Activated B cell treated with CpG ODN at 0.5 μM for 24 hours (primary cell): ENCODE measurements around the gene G3BP2. TPM values are rescaled to one million over a fixed set of nuclear protein-coding genes. Genes with fewer than 3 reads are reported as not detected.

Experiments used
- ATAC-seq: fragments of 200-7000 bp; cut with Tn5 transposase; one replicate; pipeline ENCODE4 v1.10.0; 2021; ENCODE audit warnings: low read depth, mild to moderate bottlenecking, moderate library complexity
- CTCF ChIA-PET: fragments of 350-600 bp; sonication (Branson Sonifier 250); formaldehyde crosslinking; loops from one replicate; lab custom pipeline; 2021; ENCODE audit warnings: antibody characterized with exemption; lab: Charles Lee
- POLR2A ChIA-PET: fragments of 350-600 bp; sonication (Branson Sonifier 250); formaldehyde crosslinking; loops from one replicate; lab custom pipeline; 2021; ENCODE audit warnings: antibody characterized with exemption; lab: Charles Lee
- DNase-seq: peaks from one replicate; pipeline ENCODE4 v3.0.0; 2022
- H3K27ac Mint-ChIP-seq: one replicate; pipeline ENCODE4 v1.8.0; 2020; ENCODE audit warnings: mixed read lengths
- H3K27me3 Mint-ChIP-seq: one replicate; pipeline ENCODE4 v1.8.0; 2021; ENCODE audit warnings: mixed read lengths
- H3K36me3 Mint-ChIP-seq: one replicate; pipeline ENCODE4 v1.8.0; 2021; ENCODE audit warnings: low read depth, mixed read lengths
- H3K4me1 Mint-ChIP-seq: one replicate; pipeline ENCODE4 v1.8.0; 2021; ENCODE audit warnings: mixed read lengths
- H3K4me3 Mint-ChIP-seq: one replicate; pipeline ENCODE4 v1.8.0; 2020; ENCODE audit warnings: mild to moderate bottlenecking, mixed read lengths
- H3K9me3 Mint-ChIP-seq: one replicate; pipeline ENCODE4 v1.8.0; 2020; ENCODE audit warnings: mixed read lengths
- intact Hi-C: fragments of 100-400 bp; cut with micrococcal nuclease; formaldehyde crosslinking; loops from one replicate; pipeline ENCODE4 v1.15.1; 2024
- total RNA-seq: library from RNA; stranded (reverse); gene quantifications from 2 replicates; pipeline ENCODE4 v1.2.3, GENCODE V29; 2022
- TF ChIP-seq, protein P1 (sequence below): fragments of 200-600 bp; IDR thresholded peaks from one replicate; pipeline ENCODE4 v1.8.0; 2022; ENCODE audit warnings: antibody characterized with exemption, mild to moderate bottlenecking

The G3BP2 gene
- total RNA-seq, 1 donor from 2014 or later: 103 TPM

DNA sequence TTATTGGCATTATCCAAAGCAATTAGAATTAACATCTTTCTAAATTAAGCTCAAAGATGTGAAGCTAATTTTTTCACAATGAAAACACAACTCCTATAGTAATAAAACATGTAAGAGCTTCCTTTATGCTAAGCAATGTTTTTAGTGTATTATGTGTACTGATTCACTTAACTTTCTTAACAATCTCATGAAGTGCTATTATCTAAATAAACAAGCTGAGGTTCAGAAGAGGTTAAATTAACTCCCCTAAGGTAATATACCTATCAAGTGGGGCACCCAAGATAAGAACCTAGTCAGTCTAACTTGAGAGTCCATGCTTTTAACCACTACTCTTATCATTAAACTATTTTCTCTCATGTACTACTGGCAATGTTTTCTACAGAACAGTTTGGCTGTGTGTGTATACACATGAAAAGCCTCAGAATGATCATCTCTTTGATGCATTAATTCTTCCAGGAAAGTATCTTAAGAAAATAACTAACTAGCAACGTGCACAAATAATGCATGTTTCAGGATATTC lies 13.6 kb downstream of the G3BP2 start:
- no peak overlapping the region for H3K27ac Mint-ChIP-seq
- POLR2A ChIA-PET: no interaction called here
- intact Hi-C loops: loop anchor here (1.0 kb wide), 1 partner anchor 13 kb away; no protein-coding TSS in a partner anchor
- DNase-seq (no peak), ATAC-seq (no peak)
- CTCF ChIA-PET: no interaction called here
- H3K9me3 Mint-ChIP-seq: no peaks in the 10 kb centered on the region
- H3K4me3 Mint-ChIP-seq: no peak overlapping the region
- TF ChIP-seq, protein P1, sequence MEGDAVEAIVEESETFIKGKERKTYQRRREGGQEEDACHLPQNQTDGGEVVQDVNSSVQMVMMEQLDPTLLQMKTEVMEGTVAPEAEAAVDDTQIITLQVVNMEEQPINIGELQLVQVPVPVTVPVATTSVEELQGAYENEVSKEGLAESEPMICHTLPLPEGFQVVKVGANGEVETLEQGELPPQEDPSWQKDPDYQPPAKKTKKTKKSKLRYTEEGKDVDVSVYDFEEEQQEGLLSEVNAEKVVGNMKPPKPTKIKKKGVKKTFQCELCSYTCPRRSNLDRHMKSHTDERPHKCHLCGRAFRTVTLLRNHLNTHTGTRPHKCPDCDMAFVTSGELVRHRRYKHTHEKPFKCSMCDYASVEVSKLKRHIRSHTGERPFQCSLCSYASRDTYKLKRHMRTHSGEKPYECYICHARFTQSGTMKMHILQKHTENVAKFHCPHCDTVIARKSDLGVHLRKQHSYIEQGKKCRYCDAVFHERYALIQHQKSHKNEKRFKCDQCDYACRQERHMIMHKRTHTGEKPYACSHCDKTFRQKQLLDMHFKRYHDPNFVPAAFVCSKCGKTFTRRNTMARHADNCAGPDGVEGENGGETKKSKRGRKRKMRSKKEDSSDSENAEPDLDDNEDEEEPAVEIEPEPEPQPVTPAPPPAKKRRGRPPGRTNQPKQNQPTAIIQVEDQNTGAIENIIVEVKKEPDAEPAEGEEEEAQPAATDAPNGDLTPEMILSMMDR: no peak
- peaks cover 66% of the 10 kb centered on the region for H3K36me3 Mint-ChIP-seq
- H3K4me1 Mint-ChIP-seq: peaks cover 26% of the 10 kb centered on the region
- no peaks in the 10 kb centered on the region for H3K27me3 Mint-ChIP-seq

GRCh38 chr4:75658876-75659275 lies 14.3 kb downstream of the G3BP2 start:
- Mint-ChIP-seq H3K9me3 (no peaks in the 10 kb centered on the region), H3K36me3 (peaks cover 72% of the 10 kb centered on the region), H3K27me3 (no peaks in the 10 kb centered on the region), H3K4me3 (no peak overlapping the region), H3K4me1 (peaks cover 31% of the 10 kb centered on the region), H3K27ac (no peak overlapping the region)
- DNase-seq (no peak), ATAC-seq (no peak)
- TF ChIP-seq, protein P1: no peak
- ChIA-PET POLR2A (interaction anchor here (1.1 kb wide), 1 partner anchor 14 kb away, joined by 3 read pairs; no protein-coding TSS in a partner anchor), CTCF (no interaction called here)
- intact Hi-C loops: no loop called here

GRCh38 chr4:75655562-75655961 lies 17.6 kb downstream of the G3BP2 start:
- CTCF ChIA-PET: interaction anchor here (0.9 to 4.5 kb wide), 6 partner anchors 10 to 129 kb away, joined by 3 to 30 read pairs (median 4); no protein-coding TSS in a partner anchor
- TF ChIP-seq, protein P1: no peak
- no peak for DNase-seq
- POLR2A ChIA-PET: interaction anchor here (0.7 to 1.8 kb wide), 4 partner anchors 9 to 69 kb away, joined by 3 to 8 read pairs (median 5); partner anchors contain the start of genes G3BP2 and USO1
- H3K36me3 Mint-ChIP-seq: peaks cover 80% of the 10 kb centered on the region
- no peak overlapping the region for H3K4me3 Mint-ChIP-seq
- peak; percentile 90 for ATAC-seq
- H3K27ac Mint-ChIP-seq: peak overlapping the region; percentile 72
- H3K4me1 Mint-ChIP-seq: peaks cover 31% of the 10 kb centered on the region
- H3K9me3 Mint-ChIP-seq: no peaks in the 10 kb centered on the region
- intact Hi-C loops: loop anchor here (1.0 to 2.0 kb wide), 3 partner anchors 18 to 69 kb away; partner anchors contain the start of genes G3BP2 and USO1
- no peaks in the 10 kb centered on the region for H3K27me3 Mint-ChIP-seq

DNA sequence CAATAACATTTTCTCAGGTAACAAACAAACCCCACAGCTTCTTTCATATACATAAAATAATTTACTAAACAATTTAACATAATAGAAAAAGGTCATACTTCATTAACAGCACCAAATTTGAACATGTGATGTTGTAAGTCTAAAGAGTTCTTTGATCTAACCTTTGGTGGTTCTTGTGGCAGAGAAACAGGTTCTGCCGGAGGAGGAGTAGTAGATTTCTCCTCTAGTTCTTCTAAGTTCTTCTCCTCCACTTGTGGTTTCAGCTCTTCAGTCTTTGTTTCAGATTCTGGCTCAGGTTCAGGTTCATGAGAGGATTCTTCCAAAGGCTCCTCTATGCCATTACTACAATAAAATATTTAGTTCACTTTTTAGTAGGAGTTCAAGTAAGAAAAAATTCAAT lies 18.3 kb downstream of the G3BP2 start:
- H3K9me3 Mint-ChIP-seq: no peaks in the 10 kb centered on the region
- CTCF ChIA-PET: interaction anchor here (0.9 to 4.5 kb wide), 7 partner anchors 9 to 129 kb away, joined by 3 to 30 read pairs (median 4); partner anchors contain the start of gene USO1
- POLR2A ChIA-PET: interaction anchor here (0.7 to 1.8 kb wide), 3 partner anchors 13 to 70 kb away, joined by 5 to 8 read pairs (median 5); partner anchors contain the start of genes G3BP2 and USO1
- H3K27me3 Mint-ChIP-seq: no peaks in the 10 kb centered on the region
- TF ChIP-seq, protein P1: no peak
- intact Hi-C loops: loop anchor here (1.0 to 2.0 kb wide), 4 partner anchors 18 to 69 kb away; partner anchors contain the start of genes G3BP2 and USO1
- DNase-seq (no peak), ATAC-seq (no peak)
- peaks cover 31% of the 10 kb centered on the region for H3K4me1 Mint-ChIP-seq
- peak overlapping the region; percentile 72 for H3K27ac Mint-ChIP-seq
- no peak overlapping the region for H3K4me3 Mint-ChIP-seq
- H3K36me3 Mint-ChIP-seq: peaks cover 80% of the 10 kb centered on the region

- peaks cover 76% of the 10 kb centered on the region for H3K36me3 Mint-ChIP-seq
- H3K4me1 Mint-ChIP-seq: peaks cover 31% of the 10 kb centered on the region
- TF ChIP-seq, protein P1: no peak
- DNase-seq (no peak), ATAC-seq (no peak)
- H3K27me3 Mint-ChIP-seq: no peaks in the 10 kb centered on the region
- intact Hi-C loops: loop anchor here (1.0 to 2.0 kb wide), 2 partner anchors 45 to 54 kb away; no protein-coding TSS in a partner anchor
- ChIA-PET CTCF (interaction anchor here (1.3 to 4.5 kb wide), 5 partner anchors 8 to 130 kb away, joined by 3 to 30 read pairs (median 4); partner anchors contain the start of gene USO1), POLR2A (interaction anchor here (0.6 to 1.4 kb wide), 4 partner anchors 18 to 73 kb away, joined by 3 to 9 read pairs (median 6); partner anchors contain the start of gene USO1)
- H3K9me3 Mint-ChIP-seq: no peaks in the 10 kb centered on the region
- no peak overlapping the region for H3K27ac Mint-ChIP-seq
- no peak overlapping the region for H3K4me3 Mint-ChIP-seq
Observed at GRCh38 chr4:75653845-75654503, 19.2 kb downstream of the G3BP2 start.
